Cardiac muscle cell (in vitro differentiated cells and primary cell): Measurements from ENCODE around the gene NAV1. TPM values are rescaled to one million over a fixed set of nuclear protein-coding genes. Genes with fewer than 3 reads are reported as not detected.

Source experiments
- DNase-seq, 2 donors: peaks; one replicate each; pipeline versions ENCODE4 v3.0.0 to v3.0.0-alpha.2; 2010 to 2017; ENCODE audit warnings: low read depth in 1 of 2, low spot score in 1 of 2
- H3K27ac ChIP-seq: fragments of 200-600 bp; sonication (generic); 2 replicates; pipeline ENCODE4 v1.5.1; 2016
- H3K27me3 ChIP-seq: fragments of 200-600 bp; sonication (generic); 2 replicates; pipeline ENCODE4 v1.6.0; 2016; ENCODE audit warnings: control low read depth
- H3K36me3 ChIP-seq: fragments of 200-600 bp; sonication (generic); 2 replicates; pipeline ENCODE4 v1.5.1; 2016; ENCODE audit warnings: control low read depth
- H3K4me1 ChIP-seq: fragments of 200-600 bp; sonication (generic); 2 replicates; pipeline ENCODE4 v1.8.1; 2017; ENCODE audit warnings: low read depth, mild to moderate bottlenecking, mixed run types
- H3K4me3 ChIP-seq: fragments of 200-600 bp; sonication (generic); 2 replicates; pipeline ENCODE4 v1.5.1; 2016; ENCODE audit warnings: mild to moderate bottlenecking
- H3K9me3 ChIP-seq: fragments of 200-600 bp; sonication (generic); 2 replicates; pipeline ENCODE4 v1.5.1; 2017; ENCODE audit warnings: low read depth, mild to moderate bottlenecking, control low read depth
- CTCF ChIP-seq: IDR thresholded peaks from 2 replicates; pipeline ENCODE4 v1.5.1; 2012; ENCODE audit warnings: low read depth, mild to moderate bottlenecking, low read length
- polyA plus RNA-seq: library from polyadenylated mRNA; unstranded; fragments of >200 nt; fragmentation: Nextera tagmentation; extraction: Ambion mirVana; gene quantifications from 2 replicates; pipeline ENCODE4 v1.2.1, GENCODE V29; 2016
- total RNA-seq: library from RNA; depleted of rRNA; stranded (reverse); fragments of >200 nt; gene quantifications from 2 replicates; pipeline ENCODE4 v1.2.3, GENCODE V29; 2016

The NAV1 gene
- total and polyA plus RNA-seq, 2 experiments from 2014 or later, result 99.0 to 151 TPM

DNA sequence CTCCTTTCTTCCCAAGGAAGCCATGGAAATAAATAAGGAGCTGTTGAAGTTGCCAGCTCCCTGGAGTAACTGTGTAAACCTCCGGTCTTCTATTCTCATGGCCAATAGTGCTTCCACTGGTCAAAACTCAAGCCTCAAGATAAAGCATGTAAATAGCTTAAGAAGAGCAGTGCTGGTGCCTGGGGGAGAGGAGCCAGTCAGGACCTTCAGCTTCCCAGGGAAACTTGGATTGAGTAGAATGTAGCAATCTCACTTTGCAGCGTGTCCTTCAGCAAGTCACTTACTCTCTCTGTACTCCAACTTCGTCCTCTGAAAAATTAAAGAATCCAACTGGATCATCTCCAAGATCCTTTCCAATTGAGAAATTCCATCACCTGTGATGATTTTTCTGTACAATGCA is 44.7 kb downstream of the NAV1 start:
- no peak overlapping the region for H3K4me3 ChIP-seq
- DNase-seq, result no peak
- H3K36me3 ChIP-seq, result no peaks in the 10 kb centered on the region
- peaks cover 13% of the 10 kb centered on the region for H3K4me1 ChIP-seq
- no peaks in the 10 kb centered on the region for H3K9me3 ChIP-seq
- no peaks in the 10 kb centered on the region for H3K27me3 ChIP-seq
- no peak overlapping the region for H3K27ac ChIP-seq
- no peak for TF ChIP-seq CTCF

GRCh38 chr1:201584471-201585092 is 45.7 kb downstream of the NAV1 start:
- no peak overlapping the region for H3K4me3 ChIP-seq
- no peaks in the 10 kb centered on the region for H3K27me3 ChIP-seq
- no peaks in the 10 kb centered on the region for H3K36me3 ChIP-seq
- peaks cover 13% of the 10 kb centered on the region for H3K4me1 ChIP-seq
- peak in 1 of 2 donors; percentile 80 for DNase-seq
- H3K27ac ChIP-seq, result no peak overlapping the region
- TF ChIP-seq CTCF, result no peak
- no peaks in the 10 kb centered on the region for H3K9me3 ChIP-seq

DNA sequence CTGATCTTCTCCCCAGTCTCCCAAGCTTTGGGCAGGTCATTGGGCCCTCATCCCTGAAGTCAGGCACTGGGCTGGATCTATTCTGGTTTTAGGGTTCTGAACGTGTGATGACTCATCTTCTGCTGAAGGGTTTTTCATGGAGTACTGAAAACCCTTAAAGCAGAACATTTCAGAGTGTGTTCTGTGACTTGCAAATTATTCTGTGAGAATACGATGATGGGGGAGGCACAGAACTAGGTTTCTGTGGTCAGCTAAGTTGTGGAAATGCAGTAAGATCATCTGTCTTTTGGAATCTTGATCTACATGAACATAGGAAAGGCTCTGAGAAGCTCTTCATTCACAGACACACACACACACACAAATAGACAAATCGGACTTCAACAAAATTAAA is 46.2 kb downstream of the NAV1 start:
- DNase-seq, result peak in 1 of 2 donors; percentile 49
- no peak overlapping the region for H3K27ac ChIP-seq
- H3K4me3 ChIP-seq, result no peak overlapping the region
- peaks cover 13% of the 10 kb centered on the region for H3K4me1 ChIP-seq
- no peaks in the 10 kb centered on the region for H3K27me3 ChIP-seq
- no peaks in the 10 kb centered on the region for H3K9me3 ChIP-seq
- no peak for TF ChIP-seq CTCF
- H3K36me3 ChIP-seq, result no peaks in the 10 kb centered on the region

DNA sequence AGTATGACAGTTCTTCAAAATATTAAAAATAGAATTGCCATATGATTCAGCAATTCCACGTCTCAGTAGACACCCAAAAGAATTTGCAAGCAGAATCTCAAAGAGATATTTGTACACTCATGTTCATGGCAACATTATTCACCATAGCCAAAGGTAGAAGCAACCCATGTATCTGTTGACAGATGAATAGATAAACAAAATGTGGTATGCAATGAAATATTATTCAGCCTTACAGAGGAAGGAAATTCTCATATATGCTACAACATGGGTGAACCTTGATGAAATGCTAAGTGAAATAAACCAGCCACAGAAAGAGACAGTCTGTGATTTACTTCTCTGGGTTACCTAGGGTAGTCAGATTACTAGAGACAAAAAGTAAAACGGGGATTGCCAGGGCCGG is 47.0 kb downstream of the NAV1 start:
- H3K27me3 ChIP-seq, result no peaks in the 10 kb centered on the region
- H3K27ac ChIP-seq, result no peak overlapping the region
- no peaks in the 10 kb centered on the region for H3K9me3 ChIP-seq
- TF ChIP-seq CTCF, result no peak
- no peak for DNase-seq
- no peak overlapping the region for H3K4me3 ChIP-seq
- peaks cover 13% of the 10 kb centered on the region for H3K4me1 ChIP-seq
- no peaks in the 10 kb centered on the region for H3K36me3 ChIP-seq

- no peak for TF ChIP-seq CTCF
- Histone ChIP-seq H3K27ac (no peak overlapping the region), H3K36me3 (no peaks in the 10 kb centered on the region), H3K27me3 (no peaks in the 10 kb centered on the region), H3K4me1 (peaks cover 13% of the 10 kb centered on the region), H3K4me3 (no peak overlapping the region), H3K9me3 (no peaks in the 10 kb centered on the region)
- no peak for DNase-seq
Observed at GRCh38 chr1:201586806-201587205, 47.9 kb downstream of the NAV1 start.
